ENCODE results near the gene MICAL2.

Gene MICAL2

DNA sequence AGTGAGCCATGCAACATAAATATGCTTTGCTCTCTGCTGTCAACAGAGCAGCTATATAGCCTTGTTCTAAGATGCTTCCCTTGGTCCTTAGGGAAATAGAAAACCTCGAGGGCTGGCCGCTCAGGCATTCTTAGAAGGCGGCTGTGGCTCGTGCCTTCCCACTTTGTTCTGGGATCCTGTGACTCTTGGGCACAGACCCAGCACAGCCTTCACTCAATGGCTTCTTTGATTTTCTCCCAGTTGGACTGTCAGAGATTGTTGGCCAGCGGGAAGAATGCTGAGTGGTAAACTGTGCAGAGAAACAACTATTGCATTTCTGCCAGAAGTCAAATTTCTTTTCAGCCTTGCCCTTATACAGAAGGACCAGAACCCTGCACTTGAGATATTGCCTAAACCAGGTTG is 9.5 kb upstream of the MICAL2 start:
- no peak for DNase-seq

DNA sequence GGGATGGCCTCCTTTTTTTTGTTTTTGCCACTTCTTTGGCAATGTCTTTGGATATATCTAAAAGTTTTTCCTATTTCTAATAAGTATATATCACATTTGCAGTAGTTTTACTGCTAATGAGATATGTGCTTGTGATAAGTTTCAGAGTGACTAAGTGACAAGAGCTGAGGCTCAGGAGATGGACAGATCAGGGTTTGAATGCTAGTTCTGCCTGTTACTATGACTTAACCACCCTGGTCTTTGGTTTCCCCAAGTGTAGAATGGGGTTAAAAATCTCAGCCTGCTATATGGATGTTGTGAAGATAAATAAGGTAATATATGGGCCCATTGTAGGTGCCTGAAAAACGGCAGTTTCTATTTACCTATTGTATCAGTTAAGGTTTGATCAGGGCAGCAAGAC is 9.1 kb upstream of the MICAL2 start:
- no peak for DNase-seq

DNA sequence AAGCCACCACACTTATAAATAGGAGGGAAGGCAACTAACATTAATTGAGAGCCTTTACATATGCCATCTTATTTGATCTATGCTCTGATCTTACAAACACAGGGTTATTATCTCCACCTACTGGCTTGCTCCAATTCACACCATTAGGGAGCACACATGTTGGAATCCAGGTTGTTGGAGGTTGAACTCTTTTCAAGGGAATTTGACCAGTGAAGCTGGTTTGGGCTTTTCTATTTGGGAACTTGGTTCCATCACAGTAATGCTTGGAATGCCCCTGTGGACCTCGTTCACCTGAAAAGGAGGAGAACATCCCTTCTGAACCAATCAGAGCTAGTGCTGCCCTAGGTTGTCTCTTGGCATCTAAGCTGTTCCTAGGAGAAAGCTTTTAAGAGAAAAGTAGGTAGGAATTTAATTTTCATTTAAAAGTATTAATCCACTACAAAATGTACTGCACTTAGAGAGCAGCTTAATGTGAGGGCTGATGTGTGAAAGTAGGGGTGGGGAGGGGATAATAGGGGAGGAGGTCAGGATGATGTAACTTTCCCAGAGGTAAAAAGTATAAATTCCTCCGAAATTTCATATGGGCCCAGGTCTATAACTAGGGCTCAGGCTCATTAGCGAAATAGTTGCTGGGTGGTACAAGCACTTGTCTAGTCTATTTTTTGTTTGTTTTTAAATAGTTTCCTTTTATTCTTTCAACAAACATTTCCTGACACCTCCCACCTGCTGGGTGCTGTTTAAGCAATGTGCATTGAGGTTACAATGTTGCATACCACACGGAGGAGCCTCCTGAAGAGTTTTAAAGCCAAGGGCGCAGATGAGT is 7.6 kb upstream of the MICAL2 start:
- DNase-seq: no peak

DNA sequence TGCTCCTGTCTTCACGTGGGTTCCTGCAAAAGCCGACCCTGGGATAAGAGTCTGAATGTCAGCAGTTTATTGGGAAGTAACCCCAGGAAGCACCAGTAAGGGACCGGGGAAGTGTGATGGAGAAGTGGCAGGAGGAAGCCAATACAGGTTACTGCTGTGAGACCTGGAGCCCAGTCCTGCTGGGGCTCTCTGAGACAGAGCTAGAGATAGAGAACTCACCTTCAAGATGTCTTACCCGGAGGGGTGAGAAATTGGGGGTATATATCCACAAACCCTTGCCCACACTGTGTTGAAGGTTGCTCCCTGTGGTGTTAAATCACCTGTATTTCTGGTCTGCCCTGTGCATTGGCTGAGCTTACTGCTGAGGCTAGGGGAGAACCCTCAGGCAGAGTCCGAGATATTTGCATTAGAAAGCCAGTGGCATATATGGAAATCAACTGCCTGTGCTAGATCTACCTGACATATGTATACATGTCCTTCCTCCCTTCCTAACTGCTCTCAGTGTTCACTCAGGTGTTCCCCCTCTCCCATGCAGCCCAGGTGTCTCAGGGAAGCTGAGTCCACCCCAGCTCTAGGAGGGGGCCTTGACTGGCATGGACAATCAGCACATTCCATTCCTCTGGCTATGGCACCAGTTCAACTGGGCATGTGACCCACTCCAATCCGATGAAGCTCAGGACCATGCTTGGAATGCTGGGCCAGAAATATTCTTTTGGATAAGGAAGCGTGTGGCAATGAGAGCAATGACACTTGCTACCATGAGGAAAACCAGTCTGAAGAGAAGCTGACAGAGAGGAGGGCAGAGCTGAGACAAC is 6.8 kb upstream of the MICAL2 start:
- no peak for DNase-seq

DNA sequence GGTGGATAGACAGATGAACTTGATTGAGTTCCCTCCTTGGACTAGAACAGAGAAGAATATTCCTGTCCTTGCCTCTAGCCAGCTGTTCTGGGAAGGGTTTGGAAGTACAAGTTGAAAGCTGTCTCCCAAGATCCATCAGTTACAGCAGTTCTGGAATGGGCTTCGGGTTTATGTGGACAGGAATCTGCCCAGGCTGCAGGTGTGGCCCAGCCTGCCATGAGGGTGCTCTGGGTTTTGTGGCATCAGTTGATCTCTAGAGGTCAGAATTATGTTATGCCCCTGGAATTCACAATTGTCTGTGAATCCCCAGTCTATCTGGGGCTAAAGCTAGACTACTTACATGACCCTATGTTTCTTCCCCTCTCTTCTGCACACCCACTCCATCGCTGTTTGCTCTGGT is 4.9 kb upstream of the MICAL2 start:
- no peak for DNase-seq

DNA sequence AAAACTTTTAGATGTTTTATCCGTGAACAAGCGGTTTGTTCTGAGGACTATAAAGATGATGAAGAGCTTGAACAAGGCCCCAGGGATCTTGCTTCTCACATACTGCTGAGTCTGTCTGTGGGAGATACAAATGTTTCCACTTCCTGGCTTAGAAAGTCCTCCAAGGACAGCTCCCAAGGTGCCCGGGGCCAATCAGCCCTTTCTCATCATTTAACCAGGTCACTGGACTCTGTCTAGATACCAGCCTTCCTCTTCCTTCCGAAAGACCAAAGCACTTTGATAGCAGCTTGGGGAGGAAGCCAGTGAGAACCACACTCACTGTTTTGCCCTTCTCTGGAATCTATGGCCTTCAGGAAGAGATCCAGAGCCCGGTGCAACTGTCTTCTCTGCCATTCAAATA is 4.3 kb upstream of the MICAL2 start:
- no peak for DNase-seq

DNA sequence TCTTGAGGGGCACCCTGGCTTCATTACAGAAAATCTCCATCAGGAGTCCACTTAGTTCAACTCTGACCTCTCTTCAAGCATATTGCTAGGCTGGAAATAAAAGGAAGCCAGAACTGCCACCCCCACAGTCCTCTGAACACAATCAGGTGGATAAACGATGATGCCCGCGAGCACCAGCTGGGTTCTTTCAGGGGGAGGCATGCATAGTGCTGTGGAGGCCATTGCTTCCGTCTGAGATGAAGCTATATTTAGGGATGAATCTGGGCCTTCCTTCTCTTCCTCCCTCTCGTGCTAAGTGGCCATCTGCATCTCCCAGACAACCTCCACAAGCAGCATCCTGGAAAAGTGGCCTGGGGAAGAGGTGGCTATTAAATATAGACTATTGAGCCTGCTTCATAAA is 3.9 kb upstream of the MICAL2 start:
- DNase-seq: no peak

DNA sequence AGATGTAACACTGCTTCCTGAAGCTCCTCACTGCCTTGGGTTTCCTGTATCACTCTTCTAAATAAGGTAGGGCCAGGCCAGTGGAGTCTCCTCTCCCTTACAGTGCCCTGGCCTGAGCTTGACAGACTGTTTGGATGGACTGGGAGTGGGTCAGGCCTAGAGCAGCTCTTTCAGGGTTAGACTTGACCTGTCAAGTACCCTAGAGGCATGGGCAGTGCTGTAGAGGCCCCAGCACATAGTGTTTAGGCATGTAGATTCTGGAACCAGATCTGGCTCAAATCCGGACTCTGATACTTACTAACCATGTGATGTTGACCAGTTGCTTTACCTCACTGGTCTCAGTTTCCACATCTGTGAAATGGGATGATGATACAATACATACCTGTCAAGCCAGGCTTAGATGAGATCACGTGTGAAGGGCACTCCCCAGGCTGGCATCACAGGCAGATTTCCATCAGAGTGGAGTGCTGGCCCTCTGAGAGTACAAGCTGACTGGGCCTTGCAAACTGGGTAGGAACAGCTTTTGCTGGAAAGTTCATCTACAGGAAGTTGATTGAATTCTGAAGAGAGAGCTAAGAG is 1.4 kb upstream of the MICAL2 start:
- DNase-seq: no peak

DNA sequence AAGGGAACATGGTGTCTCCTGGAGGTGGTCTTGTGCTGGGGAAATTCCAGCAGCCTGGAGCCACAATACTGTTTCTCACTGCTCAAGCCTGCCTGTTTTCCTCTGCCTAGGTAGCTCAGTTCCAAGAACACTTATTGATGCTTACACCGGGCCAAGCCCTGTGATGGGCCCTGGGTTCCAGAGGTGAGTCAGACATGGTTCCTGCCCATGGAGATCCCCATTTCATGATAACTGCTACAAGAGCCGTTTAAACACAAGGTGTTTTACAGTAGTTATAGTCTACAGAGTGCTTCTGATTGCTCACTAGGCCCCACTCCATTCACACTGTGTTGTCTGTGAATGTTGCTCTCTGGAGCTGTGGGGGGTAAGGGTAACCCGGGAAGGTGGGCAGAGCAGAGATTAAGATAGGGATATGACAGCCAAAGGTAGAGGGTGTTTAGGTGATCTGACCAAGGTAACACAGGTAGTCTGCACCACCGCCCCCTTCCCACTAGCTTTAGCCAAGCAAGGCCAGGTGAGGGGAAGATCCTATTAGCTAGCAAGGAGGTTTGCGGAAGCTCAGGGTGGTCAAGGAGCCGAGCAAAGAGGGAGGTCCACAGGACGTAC is 696 bp upstream of the MICAL2 start:
- DNase-seq: no peak

DNA sequence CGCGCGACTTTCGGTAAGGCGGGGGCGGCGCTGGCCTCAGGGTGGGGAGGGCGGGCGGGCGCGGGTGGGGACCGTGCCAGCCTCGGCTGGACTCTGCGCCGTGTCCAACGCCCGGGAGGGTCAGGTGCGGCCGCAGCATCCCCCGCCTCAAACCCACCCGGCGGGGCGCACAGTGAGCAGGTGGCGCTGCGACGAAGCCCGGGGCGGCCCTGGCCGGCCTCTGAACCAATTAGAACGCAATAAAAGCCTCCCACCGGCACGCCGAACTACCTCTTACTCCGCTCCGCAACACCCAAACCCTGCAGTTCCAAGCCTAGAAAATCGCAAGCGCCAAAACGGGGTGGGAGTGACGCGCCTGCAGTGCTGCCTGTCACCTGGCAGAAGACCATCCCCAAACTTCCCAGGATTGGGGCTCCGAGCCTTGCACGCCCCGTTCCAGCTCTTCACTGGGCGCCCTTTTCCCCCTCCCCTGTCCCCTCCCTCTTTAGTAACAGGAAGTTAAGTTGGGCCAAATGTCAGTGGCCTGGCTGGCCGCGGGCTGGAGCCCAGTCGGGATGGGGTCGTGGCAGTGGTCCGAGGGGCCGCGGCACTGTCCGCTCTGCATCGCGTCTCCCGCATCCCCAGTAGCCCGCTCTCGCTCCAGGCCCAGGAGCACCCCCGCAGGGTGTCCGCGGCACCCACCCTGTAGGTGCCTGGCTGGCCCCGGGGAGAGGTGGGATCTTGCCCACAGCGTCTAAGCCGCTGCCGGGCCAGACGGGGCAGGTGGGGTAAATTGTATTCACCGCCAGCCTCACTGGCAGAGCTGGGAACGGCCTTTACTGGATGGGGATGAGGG is 541 bp downstream of the MICAL2 start:
- DNase-seq: peak; percentile 31

DNA sequence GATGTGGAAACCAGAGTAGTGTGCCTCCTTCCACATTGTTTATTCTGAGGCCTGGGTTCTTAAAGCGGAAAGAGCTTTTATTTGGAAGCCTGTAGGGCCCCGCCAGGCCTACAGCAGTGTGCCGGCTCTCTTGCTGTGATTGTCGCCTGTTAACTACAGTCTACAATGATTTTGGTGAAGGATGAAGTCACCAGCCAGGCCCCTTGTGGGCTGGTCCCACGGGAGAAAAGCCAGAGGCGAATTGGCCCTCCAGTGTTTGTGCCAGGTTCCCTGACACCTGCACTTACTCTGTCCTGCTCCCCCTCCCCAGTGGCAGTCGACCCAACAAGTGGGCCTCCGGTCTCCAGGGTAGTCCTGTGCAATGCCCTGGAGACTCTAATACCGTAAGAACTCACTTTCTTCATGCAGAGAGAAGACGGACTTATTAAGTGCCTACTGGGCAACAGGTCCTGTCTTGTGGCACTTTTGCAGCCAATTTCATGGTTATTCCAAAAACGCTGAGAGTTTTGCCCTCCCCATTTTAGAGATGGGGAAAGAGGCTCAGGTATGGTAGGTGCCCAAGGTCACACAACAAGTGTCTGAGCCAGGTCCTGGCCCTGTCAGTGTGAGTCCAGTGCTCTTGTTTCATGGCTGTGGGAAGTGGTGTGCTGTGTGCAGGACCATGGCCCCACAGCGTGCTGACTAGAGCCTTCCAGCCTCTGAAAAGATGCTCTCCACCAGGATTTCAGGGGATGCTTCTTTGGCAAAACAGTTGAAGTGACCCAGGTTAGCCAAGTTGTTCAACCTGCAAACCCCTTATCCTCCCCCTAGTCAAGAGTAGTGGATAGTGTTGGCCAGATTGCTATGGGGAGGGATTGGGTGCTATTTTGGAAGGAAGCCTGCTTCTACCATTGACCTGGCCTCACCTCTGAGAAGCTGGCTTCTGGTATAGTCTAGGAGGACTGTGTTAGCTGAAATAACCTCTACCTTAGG is 1.4 kb downstream of the MICAL2 start:
- peak; percentile 6 for DNase-seq

DNA sequence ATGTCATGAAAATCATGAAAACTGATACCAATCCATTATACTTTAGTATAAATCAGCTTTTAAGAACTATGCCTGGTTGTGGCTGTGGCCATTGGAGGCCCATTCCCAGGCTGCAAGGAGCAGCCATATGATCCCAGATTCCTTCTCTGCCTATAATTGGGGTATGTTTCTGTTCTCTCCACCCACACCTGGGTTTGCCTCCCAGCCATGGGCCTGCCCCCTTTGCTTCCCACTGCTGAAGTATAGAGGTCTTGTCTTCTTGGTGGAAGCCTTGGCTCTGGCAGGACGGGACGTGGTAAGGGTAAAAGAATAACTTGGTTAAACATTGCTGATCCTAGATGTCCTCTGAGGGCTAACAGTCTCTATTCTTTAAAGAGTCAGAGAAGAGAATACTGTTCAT is 2.4 kb downstream of the MICAL2 start:
- DNase-seq: no peak

DNA sequence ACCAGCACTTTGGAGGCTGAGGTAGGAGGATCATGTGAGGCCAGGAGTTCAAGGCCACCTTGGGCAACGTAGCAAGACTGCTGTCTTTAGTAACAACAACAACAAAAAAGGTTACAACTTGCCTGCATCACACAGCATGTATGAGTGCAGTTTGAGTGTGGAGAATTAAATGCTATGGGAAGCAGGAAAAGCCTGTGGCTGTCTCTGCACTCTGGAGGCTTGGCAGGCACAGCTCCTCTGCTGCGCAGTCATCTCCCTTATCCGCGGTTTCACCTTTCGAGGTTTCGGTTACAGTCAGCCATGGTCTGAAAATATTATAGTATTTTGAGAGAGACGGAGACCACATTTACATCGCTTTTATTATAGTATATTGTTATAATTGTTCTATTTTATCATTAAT is 2.9 kb downstream of the MICAL2 start:
- DNase-seq: no peak

DNA sequence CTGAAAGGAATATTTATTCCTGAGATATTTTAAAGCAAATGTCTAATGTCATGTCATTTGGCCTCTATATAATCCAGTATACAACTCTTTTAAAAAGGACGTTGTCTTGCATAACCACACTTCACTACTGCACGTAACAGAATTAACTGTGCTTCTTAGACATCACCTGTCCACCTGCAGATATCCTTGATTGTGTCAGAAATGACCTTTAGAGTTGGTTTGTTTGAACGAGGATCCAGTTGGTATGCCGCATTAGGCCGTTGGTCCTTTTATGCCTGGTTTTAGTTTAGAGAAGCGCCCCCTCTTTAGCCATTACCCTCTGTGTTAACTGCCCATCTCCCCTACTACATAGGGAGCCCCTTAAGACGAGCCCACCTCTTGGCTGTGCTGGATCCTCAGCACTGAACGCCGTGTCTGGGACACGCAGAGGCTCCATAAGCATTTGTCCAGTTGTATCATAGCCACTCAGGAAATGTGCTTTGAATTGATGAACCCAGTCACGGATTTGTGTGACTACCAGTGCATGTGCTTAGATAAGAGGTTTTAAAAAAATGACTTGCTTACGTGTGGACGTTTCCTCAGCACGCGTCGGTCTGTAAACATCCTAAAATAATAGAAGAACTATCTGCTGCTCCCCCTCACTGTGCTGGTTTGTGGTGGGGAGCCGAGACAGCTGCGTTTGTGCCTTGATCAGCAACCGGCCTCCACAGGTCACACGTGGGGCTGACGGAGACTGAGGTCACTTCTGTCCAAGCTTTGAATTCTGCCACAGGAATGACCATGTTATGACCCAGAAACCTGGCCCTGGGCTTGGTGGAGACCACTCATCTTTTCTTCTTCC is 4.0 kb downstream of the MICAL2 start:
- no peak for DNase-seq

DNA sequence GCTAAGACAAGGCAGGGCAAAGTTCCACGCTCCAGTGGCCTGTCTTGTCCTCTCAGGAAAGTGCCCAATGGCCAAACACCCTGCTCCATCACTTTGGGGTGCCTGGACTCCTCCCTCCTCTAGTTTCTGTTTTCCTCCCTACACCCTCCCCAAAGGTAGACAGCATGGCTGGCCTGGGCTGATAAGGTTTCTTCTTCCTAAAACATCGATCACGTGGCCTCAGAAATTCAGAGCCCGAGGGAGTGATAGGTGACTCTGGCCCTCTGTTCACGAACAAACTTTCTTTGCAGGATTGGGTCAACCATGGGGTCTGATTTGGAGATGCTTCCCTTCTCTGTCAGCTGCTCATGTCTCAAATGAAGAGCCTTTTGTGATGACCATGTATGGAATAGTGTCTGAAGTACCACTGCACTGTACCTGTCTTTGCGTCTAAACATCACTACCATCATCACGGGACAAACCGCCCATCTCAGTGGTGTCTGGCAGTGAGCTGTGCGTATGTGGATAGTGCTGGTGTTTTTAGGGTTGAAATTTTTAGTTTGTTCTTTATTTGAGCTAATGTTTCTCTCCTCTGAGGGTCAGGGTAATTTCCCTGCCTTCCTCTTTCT is 6.1 kb downstream of the MICAL2 start:
- DNase-seq: no peak

DNA sequence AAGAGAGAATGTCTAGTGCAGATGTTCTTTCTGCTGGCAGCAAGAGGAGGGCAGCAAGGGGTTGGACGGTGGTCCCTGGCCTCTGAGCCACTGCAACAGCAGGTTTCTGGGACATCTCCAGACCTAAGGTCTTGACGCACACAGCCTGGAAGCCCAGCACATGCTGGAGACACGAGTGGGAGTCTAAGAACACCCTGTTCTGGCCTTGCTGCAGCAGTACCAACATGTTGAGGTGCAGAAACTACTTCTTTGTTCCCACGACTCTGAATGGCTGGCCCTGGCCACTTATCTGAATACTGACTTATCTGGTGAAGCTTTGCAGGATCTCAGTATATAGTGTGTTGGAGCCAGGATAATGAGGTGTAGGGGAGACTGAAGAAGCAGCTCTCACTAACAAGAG is 6.8 kb downstream of the MICAL2 start:
- DNase-seq: no peak

DNA sequence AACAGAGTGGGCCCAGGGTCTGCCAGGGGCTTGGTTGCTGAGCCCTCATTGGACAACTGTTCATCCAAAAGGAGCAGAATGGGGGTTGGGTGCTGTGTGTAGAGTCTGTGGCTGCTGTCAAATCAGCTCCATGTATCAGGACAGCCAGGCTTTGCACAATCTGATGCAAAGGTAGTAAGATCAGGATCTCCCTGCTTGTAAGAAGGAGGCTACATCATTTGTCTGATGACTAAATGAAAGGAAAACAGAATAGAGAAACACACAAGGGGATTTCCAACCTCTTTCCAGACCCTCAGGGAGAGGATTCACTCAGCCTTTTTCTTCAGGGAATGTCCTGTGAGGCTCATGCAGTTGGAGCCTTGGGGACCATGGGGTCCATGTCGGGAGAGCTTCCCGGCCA is 7.2 kb downstream of the MICAL2 start:
- DNase-seq: no peak

DNA sequence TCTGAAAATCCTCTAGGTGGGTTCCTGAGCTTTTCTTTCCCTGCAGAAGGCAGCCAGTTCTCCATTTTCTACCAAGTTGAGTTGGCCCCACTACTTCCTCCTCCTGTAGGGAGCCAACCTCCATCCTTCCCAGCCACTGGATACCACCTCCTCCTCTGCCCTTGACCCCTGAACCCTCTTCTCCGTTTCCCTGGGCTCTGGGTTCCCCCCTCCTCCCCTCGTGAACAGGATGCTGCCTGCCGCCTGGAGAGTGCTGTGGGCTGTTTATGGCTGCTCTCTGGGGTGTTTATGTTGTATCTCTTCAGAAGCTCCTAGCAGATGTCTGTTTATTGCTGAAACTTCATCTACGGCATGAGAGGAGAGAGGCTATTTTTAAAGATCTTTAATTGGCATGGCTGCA is 8.6 kb downstream of the MICAL2 start:
- DNase-seq: peak; percentile 51

DNA sequence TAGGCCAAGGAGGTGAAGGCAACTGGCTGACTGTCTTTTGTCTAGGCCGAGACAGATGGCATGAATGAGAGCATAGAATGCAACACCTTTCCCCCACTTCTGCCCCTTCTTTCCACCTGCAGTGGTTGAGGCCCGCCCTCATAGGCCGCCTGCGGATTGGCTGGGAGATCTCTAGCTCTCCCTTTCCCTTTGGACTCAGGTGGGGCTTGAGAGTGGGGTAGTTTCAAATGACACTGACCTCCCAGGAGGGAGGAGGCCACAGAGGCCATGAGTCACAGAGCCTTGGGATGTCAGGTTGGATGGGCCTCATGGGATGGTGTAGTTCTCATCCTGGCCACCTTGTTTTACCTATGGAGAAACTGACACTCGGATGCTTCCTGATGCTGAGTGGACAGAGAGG is 9.1 kb downstream of the MICAL2 start:
- peak; percentile 77 for DNase-seq
